Chondrocyte (in vitro differentiated cells): ENCODE results near the gene TMEM9. TPM values are rescaled to one million over a fixed set of nuclear protein-coding genes. Genes with fewer than 3 reads are reported as not detected.
A peak's percentile ranks its signal among the peaks of the same experiment; 100 is the strongest.

Source experiments
- DNase-seq: peaks from one replicate; pipeline ENCODE4 v3.0.0; 2021; ENCODE audit warnings: mixed read lengths, low spot score
- H3K27ac Mint-ChIP-seq: one replicate; pipeline ENCODE4 v1.8.0; 2021; ENCODE audit warnings: mild to moderate bottlenecking, moderate library complexity, mixed read lengths; ENCODE audit not compliant: unreplicated experiment
- H3K27me3 Mint-ChIP-seq: 2 replicates; pipeline ENCODE4 v1.8.0; 2021; ENCODE audit warnings: low read depth, mixed read lengths
- H3K36me3 Mint-ChIP-seq: 2 replicates; pipeline ENCODE4 v1.8.0; 2021; ENCODE audit warnings: low read depth, mixed read lengths
- H3K4me1 Mint-ChIP-seq: 2 replicates; pipeline ENCODE4 v1.8.0; 2021; ENCODE audit warnings: low read depth, mild to moderate bottlenecking, mixed read lengths
- H3K4me3 Mint-ChIP-seq: one replicate; pipeline ENCODE4 v1.8.0; 2021; ENCODE audit warnings: mild to moderate bottlenecking, moderate library complexity, mixed read lengths; ENCODE audit not compliant: unreplicated experiment
- H3K9me3 Mint-ChIP-seq: 2 replicates; pipeline ENCODE4 v1.8.0; 2021; ENCODE audit warnings: low read depth, mixed read lengths
- total RNA-seq: library from RNA; stranded (reverse); gene quantifications from 3 replicates; pipeline ENCODE4 v1.2.1, GENCODE V29; 2021
- TF ChIP-seq, protein P1 (sequence below): fragments of 200-600 bp; sonication (generic); IDR thresholded peaks from 2 replicates; pipeline ENCODE4 v1.5.0; 2021; ENCODE audit warnings: antibody characterized with exemption, mild to moderate bottlenecking, moderate library complexity

Gene TMEM9
- total RNA-seq, 1 donor from 2014 or later = 57.3 TPM

DNA sequence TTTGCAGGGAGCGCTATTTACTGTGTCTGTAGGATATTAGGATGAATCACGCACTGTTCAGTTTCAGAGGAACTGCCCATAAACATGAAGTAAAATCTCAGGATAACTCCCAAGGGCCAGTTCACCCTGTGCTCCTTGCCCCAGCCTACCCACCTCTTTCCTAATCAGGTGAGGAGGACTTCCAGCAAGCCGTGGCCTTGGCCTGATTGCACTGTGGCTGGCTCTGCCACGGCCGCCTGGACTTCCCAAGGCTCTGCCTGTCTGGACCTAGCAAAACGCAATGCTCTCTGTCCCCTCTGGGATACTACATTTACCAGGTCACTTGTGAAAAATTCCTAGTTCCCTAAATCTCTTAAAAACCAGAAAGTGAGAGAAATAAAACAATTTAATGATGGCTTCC lies 19.9 kb downstream of the TMEM9 start:
- H3K9me3 Mint-ChIP-seq = peaks cover 3% of the 10 kb centered on the region
- no peak overlapping the region for H3K4me3 Mint-ChIP-seq
- H3K36me3 Mint-ChIP-seq = peaks cover 15% of the 10 kb centered on the region
- TF ChIP-seq, protein P1, sequence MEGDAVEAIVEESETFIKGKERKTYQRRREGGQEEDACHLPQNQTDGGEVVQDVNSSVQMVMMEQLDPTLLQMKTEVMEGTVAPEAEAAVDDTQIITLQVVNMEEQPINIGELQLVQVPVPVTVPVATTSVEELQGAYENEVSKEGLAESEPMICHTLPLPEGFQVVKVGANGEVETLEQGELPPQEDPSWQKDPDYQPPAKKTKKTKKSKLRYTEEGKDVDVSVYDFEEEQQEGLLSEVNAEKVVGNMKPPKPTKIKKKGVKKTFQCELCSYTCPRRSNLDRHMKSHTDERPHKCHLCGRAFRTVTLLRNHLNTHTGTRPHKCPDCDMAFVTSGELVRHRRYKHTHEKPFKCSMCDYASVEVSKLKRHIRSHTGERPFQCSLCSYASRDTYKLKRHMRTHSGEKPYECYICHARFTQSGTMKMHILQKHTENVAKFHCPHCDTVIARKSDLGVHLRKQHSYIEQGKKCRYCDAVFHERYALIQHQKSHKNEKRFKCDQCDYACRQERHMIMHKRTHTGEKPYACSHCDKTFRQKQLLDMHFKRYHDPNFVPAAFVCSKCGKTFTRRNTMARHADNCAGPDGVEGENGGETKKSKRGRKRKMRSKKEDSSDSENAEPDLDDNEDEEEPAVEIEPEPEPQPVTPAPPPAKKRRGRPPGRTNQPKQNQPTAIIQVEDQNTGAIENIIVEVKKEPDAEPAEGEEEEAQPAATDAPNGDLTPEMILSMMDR = no peak
- no peaks in the 10 kb centered on the region for H3K27me3 Mint-ChIP-seq
- H3K4me1 Mint-ChIP-seq = peaks cover 25% of the 10 kb centered on the region
- H3K27ac Mint-ChIP-seq = no peak overlapping the region
- DNase-seq = no peak

DNA sequence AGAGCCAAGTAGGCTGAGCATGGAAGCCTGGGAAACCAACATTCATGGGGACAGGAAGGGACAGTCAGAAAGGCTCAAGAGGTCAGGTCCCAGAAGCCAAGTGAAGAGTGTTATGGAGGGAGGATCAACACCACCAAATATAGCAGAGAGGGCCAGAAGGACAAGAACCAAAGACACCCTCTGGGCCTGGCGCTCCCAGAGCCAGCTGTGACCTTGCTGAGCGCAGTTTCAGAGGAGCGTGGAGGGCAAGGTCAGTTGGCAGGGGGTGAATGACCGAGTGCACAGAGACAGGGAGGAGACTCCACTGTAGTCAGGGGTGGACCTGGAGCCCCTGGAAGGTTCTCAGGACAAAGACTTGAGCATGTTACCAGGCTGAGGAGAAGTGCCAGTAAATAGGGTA lies 22.9 kb downstream of the TMEM9 start:
- TF ChIP-seq, protein P1 = no peak
- Mint-ChIP-seq H3K4me1 (peaks cover 6% of the 10 kb centered on the region), H3K4me3 (no peak overlapping the region), H3K27ac (no peak overlapping the region), H3K9me3 (peaks cover 3% of the 10 kb centered on the region), H3K27me3 (no peaks in the 10 kb centered on the region), H3K36me3 (peaks cover 15% of the 10 kb centered on the region)
- no peak for DNase-seq

DNA sequence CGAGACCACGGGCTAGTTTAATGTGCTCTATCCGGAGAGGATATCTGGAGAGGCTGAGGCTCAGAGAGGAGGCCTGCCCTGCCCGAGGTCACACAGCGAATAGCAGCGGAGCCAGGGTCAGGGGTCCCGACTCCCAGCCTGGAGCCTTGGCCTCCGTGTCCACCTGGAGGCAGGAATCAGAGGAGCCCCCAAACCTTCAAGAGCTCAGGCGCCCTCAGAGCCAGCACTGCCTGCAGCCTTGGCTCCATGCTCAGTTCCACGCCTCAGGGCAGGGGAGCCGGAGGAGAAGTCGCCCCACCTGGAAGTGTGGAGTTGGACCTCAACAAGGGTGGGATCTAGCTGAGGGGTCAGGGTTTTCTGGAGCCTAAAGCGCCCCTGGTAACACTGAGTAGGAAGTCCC lies 25.3 kb downstream of the TMEM9 start:
- no peak for DNase-seq
- TF ChIP-seq, protein P1 = no peak
- H3K4me1 Mint-ChIP-seq = peaks cover 6% of the 10 kb centered on the region
- no peak overlapping the region for H3K4me3 Mint-ChIP-seq
- H3K36me3 Mint-ChIP-seq = peaks cover 7% of the 10 kb centered on the region
- H3K27me3 Mint-ChIP-seq = peaks cover 4% of the 10 kb centered on the region
- H3K9me3 Mint-ChIP-seq = peaks cover 3% of the 10 kb centered on the region
- H3K27ac Mint-ChIP-seq = no peak overlapping the region

DNA sequence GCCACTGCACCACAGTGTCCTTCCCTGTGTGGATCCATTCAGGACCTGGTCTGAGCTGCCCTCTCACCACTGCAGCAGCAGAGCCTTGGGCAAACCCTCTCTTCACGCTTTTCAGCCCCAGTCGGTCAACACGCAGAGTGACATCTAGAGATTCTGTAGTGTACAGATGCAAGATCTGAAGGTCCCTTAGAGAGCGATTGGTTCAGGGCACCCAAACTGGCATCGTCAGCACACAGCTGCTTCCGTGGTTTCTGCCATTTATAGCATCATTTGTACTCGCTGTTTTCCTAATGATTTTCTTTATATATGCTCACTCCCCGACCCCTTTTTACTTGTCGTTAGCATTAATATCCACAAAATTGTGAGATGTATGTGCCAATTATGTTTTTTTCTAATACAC lies 25.8 kb downstream of the TMEM9 start:
- Mint-ChIP-seq H3K27ac (no peak overlapping the region), H3K4me1 (peaks cover 6% of the 10 kb centered on the region), H3K4me3 (no peak overlapping the region), H3K36me3 (peaks cover 4% of the 10 kb centered on the region), H3K27me3 (peaks cover 8% of the 10 kb centered on the region), H3K9me3 (peaks cover 3% of the 10 kb centered on the region)
- TF ChIP-seq, protein P1 = no peak
- DNase-seq = no peak

DNA sequence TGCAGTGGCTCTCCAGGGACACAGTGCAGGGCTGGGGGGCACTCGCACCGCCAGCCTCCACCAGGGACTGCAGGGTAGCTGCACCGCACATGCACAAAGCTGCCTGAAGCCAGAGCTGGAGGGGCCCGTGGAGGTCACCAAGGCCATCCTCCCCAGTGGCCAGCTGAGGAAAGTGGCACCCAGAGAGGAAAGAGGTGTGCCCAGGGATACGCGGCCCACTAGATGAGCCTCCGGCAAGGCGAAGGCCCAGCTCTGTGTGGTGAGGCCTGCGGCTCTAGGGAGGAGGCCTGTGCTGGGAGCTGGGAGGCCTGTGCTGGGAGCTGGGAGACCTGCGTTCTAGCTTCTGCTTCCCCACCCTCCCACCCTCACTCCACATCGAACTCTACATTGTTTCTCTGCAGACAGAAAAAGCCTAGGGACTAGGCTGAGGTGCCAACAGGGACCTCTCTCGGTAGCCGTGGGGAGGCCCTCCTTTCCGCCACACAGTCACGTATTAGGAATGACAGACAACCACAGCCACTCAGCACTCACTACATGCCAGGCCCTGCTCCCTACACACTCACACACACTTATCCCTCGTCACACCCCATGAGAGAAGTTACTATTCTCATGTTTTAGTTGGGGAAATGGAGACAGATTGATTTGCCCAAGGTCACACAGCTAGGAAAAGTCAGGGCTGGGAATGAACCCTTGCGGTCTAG lies 26.4 kb downstream of the TMEM9 start:
- TF ChIP-seq, protein P1 = peak; percentile 13
- H3K27me3 Mint-ChIP-seq = peaks cover 8% of the 10 kb centered on the region
- H3K36me3 Mint-ChIP-seq = peaks cover 3% of the 10 kb centered on the region
- H3K4me1 Mint-ChIP-seq = peaks cover 6% of the 10 kb centered on the region
- H3K4me3 Mint-ChIP-seq = no peak overlapping the region
- peaks cover 3% of the 10 kb centered on the region for H3K9me3 Mint-ChIP-seq
- H3K27ac Mint-ChIP-seq = no peak overlapping the region
- peak; percentile 53 for DNase-seq
